HCT116 (cell line): ENCODE measurements around the gene GNG4. TPM values are rescaled to one million over a fixed set of nuclear protein-coding genes. Genes with fewer than 3 reads are reported as not detected.

Experiments used
- ATAC-seq: fragments of 200-7000 bp; cut with Tn5 transposase; 2 replicates; pipeline ENCODE4 v1.9.1; 2020; ENCODE audit warnings: mild to moderate bottlenecking, moderate library complexity
- BruUV-seq: library from RNA; stranded (reverse); fragments of 400-500 nt; replicated peaks from 2 replicates; lab custom pipeline; 2021; lab: Mats Ljungman, UMichigan
- CTCF ChIA-PET: fragments of 300-600 bp; sonication (Branson Sonifier 250); formaldehyde crosslinking; loops from one replicate; lab custom pipeline; 2021; ENCODE audit warnings: antibody characterized with exemption; lab: Charles Lee
- POLR2A ChIA-PET: fragments of 300-600, 350-600 bp; sonication (Branson Sonifier 250); formaldehyde crosslinking; loops from one replicate; lab custom pipeline; 2021; ENCODE audit warnings: antibody characterized with exemption; lab: Charles Lee
- RAD21 ChIA-PET, 2 experiments: fragments of 300-600 bp; sonication (Branson Sonifier 250); formaldehyde crosslinking; loops; one replicate each; lab custom pipeline; 2023; ENCODE audit warnings: low total read pairs in 2 of 2; ENCODE audit not compliant: uncharacterized antibody in 2 of 2, unreplicated experiment in 2 of 2, low non-redundant PET in 1 of 2; lab: Charles Lee
- DNase-seq: peaks from one replicate; pipeline ENCODE4 v3.0.0-alpha.2; 2010; ENCODE audit warnings: low read depth, low spot score
- H2AFZ ChIP-seq: fragments of 200-600 bp; shearing (Covaris generic), sonication (generic); 2 replicates; pipeline ENCODE4 v1.6.1; 2017; ENCODE audit warnings: low read depth, mixed run types, mixed read lengths, antibody characterized with exemption, low read length; ENCODE audit not compliant: poor library complexity, severe bottlenecking
- H3K27ac ChIP-seq: 2 replicates; pipeline ENCODE4 v1.5.1; 2012; ENCODE audit warnings: low read depth, low read length
- H3K27me3 ChIP-seq: fragments of 200-600 bp; sonication (generic); 2 replicates; pipeline ENCODE4 v1.6.1; 2016; ENCODE audit warnings: mixed run types, low read length, mixed read lengths; ENCODE audit not compliant: insufficient read depth
- H3K36me3 ChIP-seq, 2 experiments: fragments of 200-500 bp in 1 of 2; fragments of 200-600 bp in 1 of 2; sonication (Bioruptor generic) in 1 of 2; sonication (generic) in 1 of 2; 2 replicates each; pipeline versions ENCODE4 v1.5.1 to v1.6.1; 2014 to 2016; ENCODE audit warnings: low read length in 2 of 2, inconsistent platforms in 1 of 2, mixed read lengths in 1 of 2, mixed run types in 1 of 2; ENCODE audit not compliant: insufficient read depth in 2 of 2, control insufficient read depth in 1 of 2
- H3K4me1 ChIP-seq, 2 experiments: fragments of 200-600 bp in 1 of 2; sonication (generic) in 1 of 2; 2 replicates each; pipeline versions ENCODE4 v1.5.1 to v1.6.1; 2012 to 2017; ENCODE audit warnings: low read length in 2 of 2, inconsistent platforms in 1 of 2, mild to moderate bottlenecking in 1 of 2, mixed read lengths in 1 of 2, mixed run types in 1 of 2, moderate library complexity in 1 of 2; ENCODE audit not compliant: insufficient read depth in 2 of 2, control insufficient read depth in 1 of 2
- H3K4me2 ChIP-seq: fragments of 200-600 bp; sonication (generic); 2 replicates; pipeline ENCODE4 v1.6.1; 2017; ENCODE audit warnings: mixed run types, low read length, mixed read lengths
- H3K4me3 ChIP-seq, 2 experiments: fragments of 200-600 bp in 1 of 2; sonication (generic) in 1 of 2; replicated peaks in 1 of 2; 2 replicates each; pipeline ENCODE4 v1.5.1; 2011 to 2016; ENCODE audit warnings: low read length in 2 of 2, control low read depth in 1 of 2, low read depth in 1 of 2, mild to moderate bottlenecking in 1 of 2, mixed read lengths in 1 of 2, mixed run types in 1 of 2
- H3K79me2 ChIP-seq: fragments of 200-600 bp; sonication (generic); 2 replicates; pipeline ENCODE4 v1.6.1; 2017; ENCODE audit warnings: mild to moderate bottlenecking, mixed run types, low read length, moderate library complexity, mixed read lengths; ENCODE audit not compliant: insufficient read depth
- H3K9ac ChIP-seq: fragments of 200-600 bp; sonication (generic); 2 replicates; pipeline ENCODE4 v1.6.1; 2016; ENCODE audit warnings: low read length, mixed read lengths
- H3K9me2 ChIP-seq: fragments of 200-600 bp; sonication (generic), shearing (Covaris generic); 2 replicates; pipeline ENCODE4 v1.6.1; 2017; ENCODE audit warnings: mixed run types, mild to moderate bottlenecking, moderate library complexity; ENCODE audit not compliant: insufficient read depth
- H3K9me3 ChIP-seq, 2 experiments: fragments of 200-500 bp in 1 of 2; fragments of 200-600 bp in 1 of 2; sonication (Bioruptor generic) in 1 of 2; sonication (generic) in 1 of 2; 2 replicates each; pipeline ENCODE4 v1.6.1; 2014 to 2017; ENCODE audit warnings: low read length in 2 of 2, mixed read lengths in 2 of 2, inconsistent platforms in 1 of 2, low read depth in 1 of 2, mild to moderate bottlenecking in 1 of 2, mixed run types in 1 of 2, moderate library complexity in 1 of 2; ENCODE audit not compliant: control insufficient read depth in 1 of 2, insufficient read depth in 1 of 2
- H4K20me1 ChIP-seq: fragments of 200-600 bp; sonication (generic), shearing (Covaris generic); 2 replicates; pipeline ENCODE4 v1.6.1; 2017; ENCODE audit warnings: mixed run types, mild to moderate bottlenecking, moderate library complexity; ENCODE audit not compliant: insufficient read depth
- CEBPB ChIP-seq: IDR thresholded peaks from 2 replicates; pipeline ENCODE4 v1.6.1; 2012; ENCODE audit warnings: low read depth
- CTCF ChIP-seq, 3 experiments: fragments of 200-600 bp in 1 of 3; sonication (generic) in 1 of 3; IDR thresholded peaks in 2 of 3; conservative IDR thresholded peaks in 1 of 3; 2 replicates each; pipeline ENCODE4 v1.5.1; 2012 to 2017; ENCODE audit warnings: low read depth in 2 of 3, low read length in 2 of 3, antibody characterized with exemption in 1 of 3, borderline replicate concordance in 1 of 3, control low read depth in 1 of 3, mild to moderate bottlenecking in 1 of 3, mixed read lengths in 1 of 3, mixed run types in 1 of 3, moderate library complexity in 1 of 3; ENCODE audit not compliant: insufficient read depth in 1 of 3
- EZH2phosphoT487 ChIP-seq: fragments of 200-600 bp; IDR thresholded peaks from 2 replicates; pipeline ENCODE4 v1.6.1; 2018; ENCODE audit warnings: antibody characterized with exemption, borderline replicate concordance
- YY1 ChIP-seq: IDR thresholded peaks from 2 replicates; pipeline ENCODE4 v1.6.1; 2011; ENCODE audit warnings: low read length, low read depth, moderate library complexity, mild to moderate bottlenecking; ENCODE audit not compliant: insufficient replicate concordance; ENCODE audit errors: extremely low read depth
- ZBTB33 ChIP-seq: IDR thresholded peaks from 2 replicates; pipeline ENCODE4 v1.6.1; 2011; ENCODE audit warnings: mild to moderate bottlenecking, low read length, moderate library complexity; ENCODE audit not compliant: insufficient replicate concordance; ENCODE audit errors: extremely low read depth
- intact Hi-C: fragments of 100-400 bp; cut with micrococcal nuclease; formaldehyde crosslinking; loops from 2 replicates; pipeline ENCODE4 v1.10.0; 2022
- total RNA-seq: library from RNA; stranded (reverse); gene quantifications from one replicate; pipeline ENCODE4 v1.2.1, GENCODE V29; 2021; ENCODE audit not compliant: unreplicated experiment

Gene GNG4
- total RNA-seq, 1 experiment from 2014 or later, result 10.6 TPM

DNA sequence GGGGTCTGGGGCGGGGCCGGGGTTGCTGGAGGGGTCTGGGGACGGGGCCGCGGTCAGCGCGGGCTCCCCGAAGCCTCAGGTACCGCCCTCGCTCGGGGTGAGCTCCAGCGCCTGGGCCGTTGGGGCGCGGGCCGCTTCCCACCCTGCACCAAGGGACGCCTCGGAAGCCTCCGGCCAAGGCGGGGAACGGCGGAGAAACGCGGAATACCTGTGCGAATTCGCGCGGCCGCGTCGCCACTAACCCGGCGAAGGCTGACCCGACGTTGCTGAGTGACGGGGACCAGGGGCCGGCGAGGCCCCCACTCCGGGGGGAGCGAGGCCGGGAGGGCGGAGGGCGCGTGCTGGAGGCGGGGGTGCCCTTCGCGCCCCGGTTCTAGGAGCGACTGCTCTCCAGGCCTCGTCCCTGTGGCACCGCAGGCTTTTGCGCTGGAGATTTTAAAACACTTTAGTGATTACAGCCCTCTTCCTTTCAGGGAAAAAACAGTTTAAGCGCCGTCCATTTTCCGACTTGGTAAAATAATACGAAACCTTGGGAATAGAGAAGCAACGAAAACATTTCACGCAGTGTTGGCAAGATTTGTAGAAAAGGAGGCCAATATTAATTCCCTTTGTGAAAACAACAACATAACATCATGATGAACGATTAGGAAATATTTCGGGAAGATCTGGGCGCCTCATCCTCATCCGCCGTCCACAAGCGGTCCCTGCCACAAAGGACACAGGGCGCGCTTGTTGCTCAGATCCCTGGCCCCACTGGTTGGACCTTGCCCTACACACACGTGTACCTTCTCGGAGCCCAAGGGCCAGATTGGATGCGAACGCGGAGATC lies 971 bp upstream of the GNG4 start:
- Histone ChIP-seq H3K9me2 (no peaks in the 10 kb centered on the region), H3K9ac (no peak overlapping the region), H4K20me1 (no peaks in the 10 kb centered on the region), H3K36me3 (no peaks in the 10 kb centered on the region), H3K4me2 (no peak overlapping the region), H3K27me3 (no peaks in the 10 kb centered on the region)
- BruUV-seq, result no TSS peak
- CTCF ChIA-PET, result no interaction called here
- intact Hi-C loops, result no loop called here
- RAD21 ChIA-PET, result no interaction called here
- POLR2A ChIA-PET, result no interaction called here
- TF ChIP-seq CTCF (IDR thresholded peaks at IDR 0.05 in 2 of 3, conservative IDR thresholded peaks at IDR 0.05 in 1 of 3; ENCODE audit: borderline replicate concordance in 1 of 3, insufficient read depth in 1 of 3, low read depth in 2 of 3, low read length in 2 of 3) (no peak), CEBPB (no peak), ZBTB33 (no peak), YY1 (no peak), EZH2phosphoT487 (no peak)
- TF ChIP-seq, all 23 proteins: peak for 0
- Histone ChIP-seq H3K9me3 (no peaks in the 10 kb centered on the region), H3K4me1 (peaks cover 0 to 6% of the 10 kb centered on the region in 2 experiments; a peak in 2 of 4 replicates), H2AFZ (no peak overlapping the region), H3K79me2 (no peaks in the 10 kb centered on the region), H3K4me3 (no peak overlapping the region), H3K27ac (no peak overlapping the region)
- no peak for DNase-seq
- no peak for ATAC-seq
